ENCODE results near the gene ZNF507. TPM values are rescaled to one million over a fixed set of nuclear protein-coding genes. Genes with fewer than 3 reads are reported as not detected.

ZNF507 gene
- total RNA-seq, 1 donor from 2014 or later = 17.7 TPM

- peak overlapping the region; percentile 67 for H3K27ac ChIP-seq (replicated peaks)
- H3K4me3 ChIP-seq = no peak overlapping the region
- DNase-seq = no peak
- TF ChIP-seq CTCF (IDR thresholded peaks at IDR 0.05; ENCODE audit: borderline replicate concordance) = no peak
- peaks cover 52% of the 10 kb centered on the region for H3K36me3 ChIP-seq
- H3K4me1 ChIP-seq = peaks cover 73% of the 10 kb centered on the region
- intact Hi-C loops (cut with micrococcal nuclease) = no loop called here
- H3K27me3 ChIP-seq (ENCODE audit: low read depth) = no peaks in the 10 kb centered on the region
- no peaks in the 10 kb centered on the region for H3K9me3 ChIP-seq (replicated peaks)
Measured at GRCh38 chr19:32349724-32350470, 4.5 kb downstream of the ZNF507 start.

GRCh38 chr19:32350471-32350865, 5.1 kb downstream of the ZNF507 start:
- Histone ChIP-seq H3K9me3 (replicated peaks) (no peaks in the 10 kb centered on the region), H3K27ac (replicated peaks) (peak overlapping the region; percentile 67), H3K36me3 (peaks cover 58% of the 10 kb centered on the region), H3K27me3 (ENCODE audit: low read depth) (no peaks in the 10 kb centered on the region), H3K4me3 (no peak overlapping the region), H3K4me1 (peaks cover 75% of the 10 kb centered on the region)
- intact Hi-C loops (cut with micrococcal nuclease) = no loop called here
- no peak for DNase-seq
- no peak for TF ChIP-seq CTCF (IDR thresholded peaks at IDR 0.05; ENCODE audit: borderline replicate concordance)

- DNase-seq = no peak
- intact Hi-C loops (cut with micrococcal nuclease) = no loop called here
- no peaks in the 10 kb centered on the region for H3K27me3 ChIP-seq (ENCODE audit: low read depth)
- H3K4me1 ChIP-seq = peaks cover 74% of the 10 kb centered on the region
- H3K36me3 ChIP-seq = peaks cover 63% of the 10 kb centered on the region
- no peak overlapping the region for H3K4me3 ChIP-seq
- TF ChIP-seq CTCF (IDR thresholded peaks at IDR 0.05; ENCODE audit: borderline replicate concordance) = no peak
- no peaks in the 10 kb centered on the region for H3K9me3 ChIP-seq (replicated peaks)
- peak overlapping the region; percentile 67 for H3K27ac ChIP-seq (replicated peaks)
Measured at GRCh38 chr19:32350987-32351348, 5.6 kb downstream of the ZNF507 start.

- peaks cover 75% of the 10 kb centered on the region for H3K36me3 ChIP-seq
- peaks cover 62% of the 10 kb centered on the region for H3K4me1 ChIP-seq
- H3K27me3 ChIP-seq (ENCODE audit: low read depth) = no peaks in the 10 kb centered on the region
- no peak for TF ChIP-seq CTCF (IDR thresholded peaks at IDR 0.05; ENCODE audit: borderline replicate concordance)
- intact Hi-C loops (cut with micrococcal nuclease) = no loop called here
- no peak overlapping the region for H3K4me3 ChIP-seq
- H3K9me3 ChIP-seq (replicated peaks) = no peaks in the 10 kb centered on the region
- DNase-seq = no peak
- peak overlapping the region; percentile 51 for H3K27ac ChIP-seq (replicated peaks)
Measured at GRCh38 chr19:32352241-32352630, 6.8 kb downstream of the ZNF507 start.

GRCh38 chr19:32354345-32354744, 8.9 kb downstream of the ZNF507 start:
- no peaks in the 10 kb centered on the region for H3K9me3 ChIP-seq (replicated peaks)
- H3K27me3 ChIP-seq (ENCODE audit: low read depth) = no peaks in the 10 kb centered on the region
- H3K27ac ChIP-seq (replicated peaks) = no peak overlapping the region
- no peak for TF ChIP-seq CTCF (IDR thresholded peaks at IDR 0.05; ENCODE audit: borderline replicate concordance)
- DNase-seq = no peak
- H3K36me3 ChIP-seq = peaks cover 80% of the 10 kb centered on the region
- peaks cover 41% of the 10 kb centered on the region for H3K4me1 ChIP-seq
- no peak overlapping the region for H3K4me3 ChIP-seq
- intact Hi-C loops (cut with micrococcal nuclease) = no loop called here

Measured in left ventricle myocardium inferior (tissue), 1 donor.